WTC11 (cell line): Measurements from ENCODE around the gene CCDC127.

ENCODE experiments used
- MAX ChIP-seq: sonication (generic); formaldehyde crosslinking; IDR thresholded peaks from 2 replicates; pipeline ENCODE4 v1.8.0; 2022; ENCODE audit warnings: mild to moderate bottlenecking, missing genetic modification reagents
- NFYB ChIP-seq: sonication (generic); formaldehyde crosslinking; conservative IDR thresholded peaks from 2 replicates; pipeline ENCODE4 v1.8.0; 2022; ENCODE audit warnings: low read depth, missing genetic modification reagents
- TF ChIP-seq, protein P1 (sequence below): fragments of 200-600 bp; IDR thresholded peaks from 2 replicates; pipeline ENCODE4 v1.8.0; 2022; ENCODE audit warnings: antibody characterized with exemption

DNA sequence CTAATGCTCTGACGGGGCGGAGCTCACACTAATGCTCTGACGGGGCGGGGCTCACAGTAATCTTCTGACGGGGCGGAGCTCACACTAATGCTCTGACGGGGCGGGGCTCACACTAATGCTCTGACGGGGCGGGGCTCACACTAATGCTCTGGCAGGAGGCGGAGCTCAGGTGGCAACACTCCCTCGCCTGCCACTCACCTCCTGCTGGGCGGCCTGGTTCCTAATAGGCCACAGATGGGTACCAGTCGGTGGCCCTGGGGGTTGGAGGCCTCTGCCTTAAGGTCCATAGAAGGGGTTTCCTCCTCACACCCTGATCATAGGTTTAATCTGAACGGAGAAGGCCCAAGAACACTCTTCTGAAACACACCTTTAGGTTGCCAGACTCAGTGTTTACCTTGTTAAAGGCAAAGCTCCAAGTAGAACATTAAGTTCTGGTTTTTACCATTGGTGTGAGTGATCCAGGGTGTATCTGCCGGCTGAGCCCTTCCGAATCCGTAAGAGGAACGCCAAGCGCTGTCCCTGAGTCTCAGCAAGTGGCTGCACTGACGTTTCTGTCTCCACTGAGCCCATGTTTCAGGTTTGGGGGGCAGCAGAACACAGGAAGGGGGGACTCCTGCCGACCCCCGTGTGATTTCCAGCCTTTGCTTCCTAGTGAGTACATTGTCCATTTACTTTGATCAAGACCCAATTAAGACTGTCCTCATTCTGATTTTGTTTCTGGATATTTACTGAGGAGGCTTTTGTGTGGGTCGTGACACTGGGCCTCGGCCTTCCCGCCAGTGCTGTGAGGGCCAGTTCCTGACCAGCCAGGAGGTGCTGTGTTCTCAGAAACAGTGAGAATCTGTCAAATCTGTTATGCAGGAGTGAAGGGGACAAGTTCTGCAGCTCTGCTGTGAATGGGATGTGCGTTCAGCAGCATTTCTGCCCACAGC lies 51.2 kb downstream of the CCDC127 start:
- TF ChIP-seq, protein P1, sequence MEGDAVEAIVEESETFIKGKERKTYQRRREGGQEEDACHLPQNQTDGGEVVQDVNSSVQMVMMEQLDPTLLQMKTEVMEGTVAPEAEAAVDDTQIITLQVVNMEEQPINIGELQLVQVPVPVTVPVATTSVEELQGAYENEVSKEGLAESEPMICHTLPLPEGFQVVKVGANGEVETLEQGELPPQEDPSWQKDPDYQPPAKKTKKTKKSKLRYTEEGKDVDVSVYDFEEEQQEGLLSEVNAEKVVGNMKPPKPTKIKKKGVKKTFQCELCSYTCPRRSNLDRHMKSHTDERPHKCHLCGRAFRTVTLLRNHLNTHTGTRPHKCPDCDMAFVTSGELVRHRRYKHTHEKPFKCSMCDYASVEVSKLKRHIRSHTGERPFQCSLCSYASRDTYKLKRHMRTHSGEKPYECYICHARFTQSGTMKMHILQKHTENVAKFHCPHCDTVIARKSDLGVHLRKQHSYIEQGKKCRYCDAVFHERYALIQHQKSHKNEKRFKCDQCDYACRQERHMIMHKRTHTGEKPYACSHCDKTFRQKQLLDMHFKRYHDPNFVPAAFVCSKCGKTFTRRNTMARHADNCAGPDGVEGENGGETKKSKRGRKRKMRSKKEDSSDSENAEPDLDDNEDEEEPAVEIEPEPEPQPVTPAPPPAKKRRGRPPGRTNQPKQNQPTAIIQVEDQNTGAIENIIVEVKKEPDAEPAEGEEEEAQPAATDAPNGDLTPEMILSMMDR: no peak
- TF ChIP-seq MAX (CRISPR knock-in tag): no peak
- no peak for TF ChIP-seq NFYB (CRISPR knock-in tag)
